ENCODE data around the gene SHISA5.
"Not testable (repeated sequence)": the region's sequence is repeated elsewhere in the genome, so short reads cannot be mapped to it uniquely, and the experiment has no call there.

SHISA5 gene

GRCh38 chr3:48521635-48522034 is 17.7 kb upstream of the SHISA5 start:
- no peak for DNase-seq

GRCh38 chr3:48519277-48519643 is 15.3 kb upstream of the SHISA5 start:
- no peak for DNase-seq

GRCh38 chr3:48518638-48519276 is 14.8 kb upstream of the SHISA5 start:
- DNase-seq, result no peak

GRCh38 chr3:48518069-48518468 is 14.1 kb upstream of the SHISA5 start:
- DNase-seq, result no peak

- no peak for DNase-seq
Measured at GRCh38 chr3:48516571-48516970, 12.6 kb upstream of the SHISA5 start.

GRCh38 chr3:48514431-48515227 is 10.7 kb upstream of the SHISA5 start:
- no peak for DNase-seq

- no peak for DNase-seq
Measured at GRCh38 chr3:48511551-48511950, 7.6 kb upstream of the SHISA5 start.

- peak in 9 of 56 donors; percentile 3 to 33 (median 13) for DNase-seq
Measured at GRCh38 chr3:48507256-48508061, 3.5 kb upstream of the SHISA5 start.

- no peak for DNase-seq
Measured at GRCh38 chr3:48505968-48506504, 2.1 kb upstream of the SHISA5 start.

- no peak for DNase-seq
Measured at GRCh38 chr3:48505146-48505545, 1.2 kb upstream of the SHISA5 start.

- peak in 4 of 56 donors; percentile 17 to 50 (median 41) for DNase-seq
Measured at GRCh38 chr3:48503401-48504050, 448 bp downstream of the SHISA5 start.

GRCh38 chr3:48502728-48503168 is 1.2 kb downstream of the SHISA5 start:
- peak in 26 of 56 donors; percentile 6 to 59 (median 27) for DNase-seq

- no peak for DNase-seq
Measured at GRCh38 chr3:48502121-48502520, 1.9 kb downstream of the SHISA5 start.

- no peak for DNase-seq
Measured at GRCh38 chr3:48501196-48501595, 2.8 kb downstream of the SHISA5 start.

- DNase-seq, result no peak
Measured at GRCh38 chr3:48500656-48501055, 3.3 kb downstream of the SHISA5 start.

GRCh38 chr3:48493203-48493501 is 10.8 kb downstream of the SHISA5 start:
- DNase-seq, result no peak

GRCh38 chr3:48492461-48493202 is 11.3 kb downstream of the SHISA5 start:
- no peak for DNase-seq

- DNase-seq, result no peak
Measured at GRCh38 chr3:48486952-48487351, 17.0 kb downstream of the SHISA5 start.

GRCh38 chr3:48482822-48483221 is 21.2 kb downstream of the SHISA5 start:
- not testable (repeated sequence) for DNase-seq

- not testable (repeated sequence) for DNase-seq
Measured at GRCh38 chr3:48480891-48481290, 23.1 kb downstream of the SHISA5 start.

Data from nucleus accumbens (tissue), 56 donors.